IMR-90 (cell line): Measurements from ENCODE around the gene ROBO1. TPM values are rescaled to one million over a fixed set of nuclear protein-coding genes. Genes with fewer than 3 reads are reported as not detected.

Experiments
- ATAC-seq: fragments of 200-7000 bp; cut with Tn5 transposase; 2 replicates; pipeline ENCODE4 v1.9.1; 2020; ENCODE audit warnings: low read depth, mild to moderate bottlenecking, moderate library complexity
- BruUV-seq: library from RNA; stranded (reverse); fragments of 400-500 nt; replicated peaks from 2 replicates; lab custom pipeline; 2021; lab: Mats Ljungman, UMichigan
- CTCF ChIA-PET: fragments of 300-600 bp; formaldehyde crosslinking; extraction: SDS; loops from one replicate; lab custom pipeline; 2021; ENCODE audit warnings: antibody characterized with exemption; lab: Yijun Ruan, JAX
- POLR2A ChIA-PET: fragments of 300-600 bp; sonication (Branson Sonifier 250); formaldehyde crosslinking; loops from one replicate; lab custom pipeline; 2022; ENCODE audit warnings: antibody characterized with exemption; ENCODE audit not compliant: unreplicated experiment; lab: Charles Lee
- DNase-seq: peaks from one replicate; pipeline ENCODE4 v3.0.0; 2013
- H2AFZ ChIP-seq: replicated peaks from 2 replicates; pipeline ENCODE3; 2013; ENCODE audit warnings: low read length, mild to moderate bottlenecking; ENCODE audit not compliant: poor library complexity
- H2AK5ac ChIP-seq: 2 replicates; pipeline ENCODE4 v1.6.1; 2013; ENCODE audit warnings: low read depth, low read length, inconsistent platforms
- H2AK9ac ChIP-seq: replicated peaks from 2 replicates; pipeline ENCODE3; 2013; ENCODE audit warnings: mild to moderate bottlenecking, low read depth, low read length, moderate library complexity; ENCODE audit not compliant: poor library complexity
- H2BK120ac ChIP-seq: 2 replicates; pipeline ENCODE4 v1.6.1; 2013; ENCODE audit warnings: low read depth, low read length, inconsistent platforms
- H2BK15ac ChIP-seq: 3 replicates; pipeline ENCODE4 v1.6.1; 2013; ENCODE audit warnings: low read depth, low read length, inconsistent platforms
- H2BK20ac ChIP-seq: 2 replicates; pipeline ENCODE4 v1.6.1; 2013; ENCODE audit warnings: low read depth, mild to moderate bottlenecking, inconsistent platforms, low read length, moderate library complexity
- H2BK5ac ChIP-seq: 2 replicates; pipeline ENCODE4 v1.6.1; 2013; ENCODE audit warnings: mild to moderate bottlenecking, low read depth, low read length, inconsistent platforms; ENCODE audit not compliant: poor library complexity, severe bottlenecking
- H3K14ac ChIP-seq: replicated peaks from 2 replicates; pipeline ENCODE4 v1.6.1; 2013; ENCODE audit warnings: low read depth, low read length, inconsistent platforms
- H3K18ac ChIP-seq: 2 replicates; pipeline ENCODE4 v1.6.1; 2013; ENCODE audit warnings: low read depth, low read length, control low read depth
- H3K23ac ChIP-seq: 2 replicates; pipeline ENCODE4 v1.6.1; 2013; ENCODE audit warnings: low read depth, low read length, inconsistent platforms
- H3K27ac ChIP-seq: 2 replicates; pipeline ENCODE4 v1.5.1; 2013; ENCODE audit warnings: mild to moderate bottlenecking, control low read depth, low read length; ENCODE audit not compliant: insufficient read depth
- H3K27me3 ChIP-seq: 2 replicates; pipeline ENCODE4 v1.6.1; 2013; ENCODE audit warnings: low read length; ENCODE audit not compliant: control insufficient read depth, insufficient read depth
- H3K36me3 ChIP-seq: 2 replicates; pipeline ENCODE4 v1.6.1; 2013; ENCODE audit warnings: low read length, mixed read lengths; ENCODE audit not compliant: control insufficient read depth, insufficient read depth
- H3K4ac ChIP-seq: 2 replicates; pipeline ENCODE4 v1.6.1; 2013; ENCODE audit warnings: low read depth, low read length, inconsistent platforms
- H3K4me1 ChIP-seq: 2 replicates; pipeline ENCODE4 v1.6.1; 2013; ENCODE audit warnings: low read length, mixed read lengths; ENCODE audit not compliant: control insufficient read depth, insufficient read depth
- H3K4me2 ChIP-seq: 2 replicates; pipeline ENCODE4 v1.6.1; 2013; ENCODE audit warnings: low read depth, mild to moderate bottlenecking, control low read depth, low read length, moderate library complexity
- H3K4me3 ChIP-seq: 2 replicates; pipeline ENCODE4 v1.5.1; 2013; ENCODE audit warnings: low read depth, mild to moderate bottlenecking, control low read depth, low read length, moderate library complexity; ENCODE audit not compliant: insufficient read depth
- H3K56ac ChIP-seq: 2 replicates; pipeline ENCODE4 v1.6.1; 2013; ENCODE audit warnings: low read length, inconsistent platforms; ENCODE audit not compliant: insufficient read depth; ENCODE audit errors: extremely low read depth
- H3K79me1 ChIP-seq, 2 experiments: 2 replicates each; pipeline ENCODE4 v1.6.1; 2013; ENCODE audit warnings: low read length in 2 of 2, inconsistent platforms in 1 of 2, low read depth in 1 of 2
- H3K9ac ChIP-seq: 2 replicates; pipeline ENCODE4 v1.6.1; 2013; ENCODE audit warnings: low read depth, low read length, control low read depth
- H3K9me1 ChIP-seq: 2 replicates; pipeline ENCODE4 v1.6.1; 2013; ENCODE audit warnings: low read length, inconsistent platforms; ENCODE audit not compliant: insufficient read depth
- H3K9me3 ChIP-seq: 2 replicates; pipeline ENCODE4 v1.6.1; 2013; ENCODE audit warnings: low read length; ENCODE audit not compliant: control insufficient read depth, insufficient read depth
- H4K20me1 ChIP-seq: 2 replicates; pipeline ENCODE4 v1.6.1; 2013; ENCODE audit warnings: low read length, inconsistent platforms; ENCODE audit not compliant: insufficient read depth
- H4K5ac ChIP-seq: 2 replicates; pipeline ENCODE4 v1.6.1; 2013; ENCODE audit warnings: mild to moderate bottlenecking, low read depth, low read length, control low read depth
- H4K8ac ChIP-seq, 2 experiments: 2 replicates each; pipeline ENCODE4 v1.6.1; 2013; ENCODE audit warnings: low read depth in 2 of 2, low read length in 2 of 2, control low read depth in 1 of 2, inconsistent platforms in 1 of 2
- H4K91ac ChIP-seq: 2 replicates; pipeline ENCODE4 v1.6.1; 2013; ENCODE audit warnings: low read depth, low read length, inconsistent platforms; ENCODE audit not compliant: insufficient read depth
- BHLHE40 ChIP-seq: fragments of 150-350 bp; IDR thresholded peaks from 2 replicates; pipeline ENCODE4 v1.6.1; 2016; ENCODE audit warnings: mild to moderate bottlenecking, low read depth, low read length
- CEBPB ChIP-seq: IDR thresholded peaks from 2 replicates; pipeline ENCODE4 v1.6.1; 2012; ENCODE audit warnings: low read depth, low read length, improper control_type of control experiment
- CHD1 ChIP-seq: IDR thresholded peaks from 2 replicates; pipeline ENCODE4 v1.6.1; 2012; ENCODE audit warnings: low read depth, low read length, improper control_type of control experiment
- CTCF ChIP-seq: conservative IDR thresholded peaks from 2 replicates; pipeline ENCODE4 v1.5.1; 2012; ENCODE audit warnings: mild to moderate bottlenecking, low read depth, low read length, improper control_type of control experiment
- FOS ChIP-seq: fragments of 150-350 bp; IDR thresholded peaks from 2 replicates; pipeline ENCODE4 v1.6.1; 2016; ENCODE audit warnings: low read depth, low read length
- MAFK ChIP-seq: IDR thresholded peaks from 2 replicates; pipeline ENCODE4 v1.6.1; 2012; ENCODE audit warnings: low read depth, low read length, improper control_type of control experiment
- MAZ ChIP-seq: IDR thresholded peaks from 2 replicates; pipeline ENCODE4 v1.6.1; 2012; ENCODE audit warnings: low read depth, mild to moderate bottlenecking, low read length, improper control_type of control experiment, moderate library complexity, borderline replicate concordance
- MXI1 ChIP-seq: IDR thresholded peaks from 2 replicates; pipeline ENCODE4 v1.6.1; 2012; ENCODE audit warnings: low read depth, mild to moderate bottlenecking, low read length, moderate library complexity, borderline replicate concordance
- NFE2L2 ChIP-seq: fragments of 150-350 bp; IDR thresholded peaks from 2 replicates; pipeline ENCODE4 v1.6.1; 2016; ENCODE audit warnings: low read depth, mild to moderate bottlenecking, low read length
- POLR2A ChIP-seq: IDR thresholded peaks from 2 replicates; pipeline ENCODE4 v1.6.1; 2012; ENCODE audit warnings: mild to moderate bottlenecking, low read depth, low read length
- RAD21 ChIP-seq: IDR thresholded peaks from 2 replicates; pipeline ENCODE4 v1.6.1; 2012; ENCODE audit warnings: low read length, improper control_type of control experiment
- RCOR1 ChIP-seq: IDR thresholded peaks from 2 replicates; pipeline ENCODE4 v1.6.1; 2012; ENCODE audit warnings: mild to moderate bottlenecking, low read length, improper control_type of control experiment; ENCODE audit not compliant: insufficient replicate concordance
- RFX5 ChIP-seq: IDR thresholded peaks from 2 replicates; pipeline ENCODE4 v1.8.0; 2012; ENCODE audit warnings: low read depth, mild to moderate bottlenecking, low read length, moderate library complexity
- SMC3 ChIP-seq: fragments of 150-350 bp; IDR thresholded peaks from 2 replicates; pipeline ENCODE4 v1.6.1; 2016; ENCODE audit warnings: low read depth, mild to moderate bottlenecking, antibody characterized with exemption, low read length, moderate library complexity
- USF2 ChIP-seq: fragments of 150-350 bp; IDR thresholded peaks from 2 replicates; pipeline ENCODE4 v1.6.1; 2017; ENCODE audit warnings: mild to moderate bottlenecking, antibody characterized with exemption, low read length, low read depth
- WGBS, 2 experiments: methylation state at CpG; one replicate each; pipeline versions ENCODE4 v1.1.5 to v1.1.7; 2013; ENCODE audit warnings: missing lambda C conversion rate in 2 of 2; ENCODE audit not compliant: insufficient read length in 1 of 2; ENCODE audit errors: extremely low coverage in 2 of 2; 5-methylcytosine and 5-hydroxymethylcytosine counted together
- dilution Hi-C: fragments of 300-500 bp; cut with HindIII; formaldehyde crosslinking; loops from one replicate; pipeline ENCODE4 v1.14.3; 2018; ENCODE audit warnings: low sequenced_read_pairs; ENCODE audit not compliant: unreplicated experiment
- in situ Hi-C: fragments of 300-500 bp; cut with MboI; formaldehyde crosslinking; loops from 3 replicates; pipeline ENCODE4 v1.14.3; 2019; ENCODE audit warnings: low sequenced_read_pairs, inconsistent platforms, mixed read lengths
- intact Hi-C: fragments of 100-400 bp; cut with micrococcal nuclease; formaldehyde crosslinking; loops from 2 replicates; pipeline ENCODE4 v1.10.0; 2022
- polyA plus RNA-seq, 3 experiments: library from polyadenylated mRNA; depleted of rRNA; stranded (reverse); fragments of >200 nt; gene quantifications; 2 replicates each; pipeline ENCODE4 v1.2.3, GENCODE V29; 2012; ENCODE audit warnings: low replicate concordance in 1 of 3
- total RNA-seq: library from RNA; depleted of rRNA; stranded (reverse); fragments of >200 nt; gene quantifications from 2 replicates; pipeline ENCODE4 v1.2.3, GENCODE V29; 2012

The ROBO1 gene
- total and polyA plus RNA-seq, 2 of the 4 experiments (the other 2 are of a cell fraction), result 24.1 to 53.9 TPM

GRCh38 chr3:78861156-78861555 is 906.6 kb downstream of the ROBO1 start:
- H4K8ac ChIP-seq, result no peak overlapping the region
- no peak overlapping the region for H3K9ac ChIP-seq
- H4K91ac ChIP-seq, result no peak overlapping the region
- H3K56ac ChIP-seq, result no peak overlapping the region
- no peak overlapping the region for H2AK9ac ChIP-seq
- H3K4ac ChIP-seq, result no peak overlapping the region
- H4K5ac ChIP-seq, result no peak overlapping the region
- H2BK15ac ChIP-seq, result no peak overlapping the region
- no peaks in the 10 kb centered on the region for H3K36me3 ChIP-seq
- no peak overlapping the region for H3K18ac ChIP-seq
- H2AK5ac ChIP-seq, result no peak overlapping the region
- dilution Hi-C loops (no loop called here), intact Hi-C loops (no loop called here), in situ Hi-C loops (no loop called here)
- H3K4me3 ChIP-seq, result no peak overlapping the region
- no peak overlapping the region for H3K14ac ChIP-seq
- H2BK5ac ChIP-seq, result no peak overlapping the region
- peaks cover 3 to 10% of the 10 kb centered on the region in 2 experiments; a peak in 2 of 4 replicates for H3K79me1 ChIP-seq
- 97% methylated on average over 4 of the region's 4 CpGs; no CpG with 5 or more reads in 1 of the 2 experiments for WGBS, 2 experiments
- no peak for TF ChIP-seq CEBPB
- TF ChIP-seq CTCF, result no peak
- TF ChIP-seq USF2, result no peak
- no peak for TF ChIP-seq MXI1
- no peak for TF ChIP-seq RFX5
- TF ChIP-seq RCOR1, result no peak
- TF ChIP-seq RAD21, result no peak
- TF ChIP-seq SMC3, result no peak
- no peak for TF ChIP-seq NFE2L2
- TF ChIP-seq MAFK, result no peak
- TF ChIP-seq MAZ, result no peak
- TF ChIP-seq FOS, result no peak
- TF ChIP-seq BHLHE40, result no peak
- no peak for TF ChIP-seq POLR2A
- TF ChIP-seq CHD1, result no peak
- peaks cover 3% of the 10 kb centered on the region for H3K4me1 ChIP-seq
- POLR2A ChIA-PET, result no interaction called here
- no peak overlapping the region for H3K27ac ChIP-seq
- H2BK120ac ChIP-seq, result no peak overlapping the region
- no peak overlapping the region for H2AFZ ChIP-seq
- H3K9me3 ChIP-seq, result no peaks in the 10 kb centered on the region
- no peak overlapping the region for H2BK20ac ChIP-seq
- H4K20me1 ChIP-seq, result no peaks in the 10 kb centered on the region
- H3K27me3 ChIP-seq, result no peaks in the 10 kb centered on the region
- BruUV-seq, result no TSS peak
- no peak overlapping the region for H3K23ac ChIP-seq
- H3K9me1 ChIP-seq, result peaks cover 6% of the 10 kb centered on the region
- DNase-seq (no peak), ATAC-seq (no peak)
- CTCF ChIA-PET, result no interaction called here
- H3K4me2 ChIP-seq, result no peak overlapping the region
